ENCODE measurements around the gene ADGRB2. TPM values are rescaled to one million over a fixed set of nuclear protein-coding genes. Genes with fewer than 3 reads are reported as not detected.

Gene ADGRB2
- total RNA-seq, 6 experiments from 2014 or later, result 0.06 TPM; not detected in 4

GRCh38 chr1:31799196-31799894, 35.2 kb upstream of the ADGRB2 start:
- WGBS (ENCODE audit: insufficient coverage, low coverage, low lambda C conversion rate, missing lambda C conversion rate), result no CpG with 5 or more reads among the region's 9 CpGs
- intact Hi-C loops (cut with DNase I), result no loop called here
- no peaks in the 10 kb centered on the region for H3K4me1 ChIP-seq

GRCh38 chr1:31798433-31799195, 34.5 kb upstream of the ADGRB2 start:
- Histone ChIP-seq H3K9me3 (no peaks in the 10 kb centered on the region), H3K27ac (no peak overlapping the region), H3K4me3 (no peak overlapping the region), H3K27me3 (no peaks in the 10 kb centered on the region), H3K4me1 (no peaks in the 10 kb centered on the region), H3K36me3 (no peaks in the 10 kb centered on the region)
- peak in 1 of 4 donors; percentile 45 for ATAC-seq
- DNase-seq, result peak in 1 of 3 donors; percentile 39
- WGBS (ENCODE audit: insufficient coverage, low coverage, low lambda C conversion rate, missing lambda C conversion rate), result 22% methylated on average over 4 of the region's 17 CpGs
- TF ChIP-seq POLR2A (IDR thresholded peaks at IDR 0.05), result no peak
- no peak for TF ChIP-seq CTCF (IDR thresholded peaks at IDR 0.05)
- intact Hi-C loops (cut with DNase I), result no loop called here

More at GRCh38 chr1:31799196-31799894, 35.2 kb upstream of the ADGRB2 start:
- DNase-seq (peak in 1 of 3 donors; percentile 33), ATAC-seq (peak in 1 of 4 donors; percentile 6)
- Histone ChIP-seq H3K4me3 (no peak overlapping the region), H3K9me3 (no peaks in the 10 kb centered on the region), H3K27ac (no peak overlapping the region), H3K27me3 (no peaks in the 10 kb centered on the region), H3K36me3 (no peaks in the 10 kb centered on the region)
- TF ChIP-seq CTCF (IDR thresholded peaks at IDR 0.05) (no peak), POLR2A (IDR thresholded peaks at IDR 0.05) (no peak)

GRCh38 chr1:31798086-31798432, 33.9 kb upstream of the ADGRB2 start:
- Histone ChIP-seq H3K27ac (no peak overlapping the region), H3K36me3 (no peaks in the 10 kb centered on the region), H3K27me3 (no peaks in the 10 kb centered on the region), H3K4me1 (no peaks in the 10 kb centered on the region), H3K9me3 (no peaks in the 10 kb centered on the region), H3K4me3 (no peak overlapping the region)
- 48% methylated on average over 5 of the region's 8 CpGs for WGBS (ENCODE audit: insufficient coverage, low coverage, low lambda C conversion rate, missing lambda C conversion rate)
- peak in 1 of 3 donors; percentile 37 for DNase-seq
- TF ChIP-seq CTCF (IDR thresholded peaks at IDR 0.05) (no peak), POLR2A (IDR thresholded peaks at IDR 0.05) (no peak)
- no peak for ATAC-seq
- intact Hi-C loops (cut with DNase I), result no loop called here

GRCh38 chr1:31797216-31797615, 33.1 kb upstream of the ADGRB2 start:
- DNase-seq (no peak), ATAC-seq (no peak)
- H3K27me3 ChIP-seq, result no peaks in the 10 kb centered on the region
- no peak for TF ChIP-seq POLR2A (IDR thresholded peaks at IDR 0.05)
- no peak for TF ChIP-seq CTCF (IDR thresholded peaks at IDR 0.05)
- H3K9me3 ChIP-seq, result no peaks in the 10 kb centered on the region
- no peak overlapping the region for H3K4me3 ChIP-seq
- H3K36me3 ChIP-seq, result no peaks in the 10 kb centered on the region
- 75% methylated on average over 3 of the region's 5 CpGs for WGBS (ENCODE audit: insufficient coverage, low coverage, low lambda C conversion rate, missing lambda C conversion rate)
- H3K4me1 ChIP-seq, result no peaks in the 10 kb centered on the region
- intact Hi-C loops (cut with DNase I), result no loop called here
- no peak overlapping the region for H3K27ac ChIP-seq
